Thymus (tissue), 11 donors: ENCODE data around the gene TBCK. TPM values are rescaled to one million over a fixed set of nuclear protein-coding genes. Genes with fewer than 3 reads are reported as not detected.

ENCODE experiments used
- DNase-seq, 9 donors: peaks; one replicate each; pipeline ENCODE4 v3.0.0-alpha.2; 2013; ENCODE audit warnings: low spot score in 9 of 9, low read depth in 6 of 9, missing footprints in 1 of 9
- H3K27ac ChIP-seq, 2 donors: one replicate each; pipeline ENCODE4 v1.5.1; 2013; ENCODE audit warnings: control low read depth in 1 of 2, low read depth in 1 of 2, low read length in 1 of 2, mild to moderate bottlenecking in 1 of 2, moderate library complexity in 1 of 2
- H3K27me3 ChIP-seq, 2 donors: one replicate each; pipeline ENCODE4 v1.5.1; 2013; ENCODE audit warnings: low read length in 1 of 2; ENCODE audit not compliant: control insufficient read depth in 2 of 2, insufficient read depth in 1 of 2
- H3K36me3 ChIP-seq, 2 donors: one replicate each; pipeline ENCODE4 v1.5.1; 2013; ENCODE audit warnings: low read length in 1 of 2, mild to moderate bottlenecking in 1 of 2, moderate library complexity in 1 of 2; ENCODE audit not compliant: control insufficient read depth in 2 of 2, insufficient read depth in 2 of 2
- H3K4me1 ChIP-seq, 2 donors: one replicate each; pipeline ENCODE4 v1.5.1; 2013; ENCODE audit warnings: low read length in 2 of 2; ENCODE audit not compliant: control insufficient read depth in 2 of 2, insufficient read depth in 2 of 2
- H3K4me3 ChIP-seq, 2 donors: one replicate each; pipeline ENCODE4 v1.5.1; 2013; ENCODE audit warnings: low read length in 2 of 2, control low read depth in 1 of 2, mild to moderate bottlenecking in 1 of 2
- H3K9me3 ChIP-seq, 2 donors: one replicate each; pipeline ENCODE4 v1.5.1; 2013; ENCODE audit warnings: low read length in 1 of 2, mild to moderate bottlenecking in 1 of 2; ENCODE audit not compliant: control insufficient read depth in 2 of 2, insufficient read depth in 1 of 2
- WGBS: extraction: QIAGEN DNeasy Blood & Tissue Kit; methylation state at CpG from one replicate; pipeline ENCODE4 v1.1.7; 2013; 5-methylcytosine and 5-hydroxymethylcytosine counted together
- polyA plus RNA-seq: library from polyadenylated mRNA; stranded (reverse); fragments of 200-250 nt; gene quantifications from one replicate; pipeline ENCODE4 v1.2.3, GENCODE V29; 2013
- total RNA-seq: library from RNA; stranded (reverse); fragments of 120-200 nt; gene quantifications from one replicate; pipeline ENCODE4 v1.2.4, GENCODE V29; 2013
- donor health status: healthy.

The TBCK gene
- total and polyA plus RNA-seq, 2 donors, result 17.9 to 34.8 TPM

- Histone ChIP-seq H3K27ac (no peak overlapping the region), H3K27me3 (no peaks in the 10 kb centered on the region), H3K36me3 (peaks cover 6 to 11% of the 10 kb centered on the region in 2 donors), H3K4me3 (no peak overlapping the region), H3K9me3 (no peaks in the 10 kb centered on the region), H3K4me1 (no peaks in the 10 kb centered on the region)
- WGBS, result 90% methylated on average over 2 of the region's 2 CpGs
- no peak for DNase-seq
These were observed 236.4 kb downstream of the TBCK start for GRCh38 chr4:106079616-106080015.

GRCh38 chr4:106065018-106065417 lies 251.0 kb downstream of the TBCK start:
- H3K9me3 ChIP-seq, result no peaks in the 10 kb centered on the region
- WGBS, result 94% methylated on average over 1 of the region's 1 CpG
- no peak overlapping the region for H3K27ac ChIP-seq
- no peak for DNase-seq
- H3K4me1 ChIP-seq, result no peaks in the 10 kb centered on the region
- no peak overlapping the region for H3K4me3 ChIP-seq
- no peaks in the 10 kb centered on the region for H3K27me3 ChIP-seq
- H3K36me3 ChIP-seq, result no peaks in the 10 kb centered on the region

- DNase-seq, result no peak
- no peak overlapping the region for H3K27ac ChIP-seq
- WGBS, result 94% methylated on average over 3 of the region's 3 CpGs
- no peaks in the 10 kb centered on the region for H3K27me3 ChIP-seq
- H3K36me3 ChIP-seq, result no peaks in the 10 kb centered on the region
- no peaks in the 10 kb centered on the region for H3K4me1 ChIP-seq
- H3K9me3 ChIP-seq, result no peaks in the 10 kb centered on the region
- no peak overlapping the region for H3K4me3 ChIP-seq
These were observed 253.0 kb downstream of the TBCK start for GRCh38 chr4:106063009-106063408.

GRCh38 chr4:106062452-106062875 lies 253.5 kb downstream of the TBCK start:
- H3K36me3 ChIP-seq, result no peaks in the 10 kb centered on the region
- DNase-seq, result no peak
- no peak overlapping the region for H3K4me3 ChIP-seq
- H3K27me3 ChIP-seq, result no peaks in the 10 kb centered on the region
- 89% methylated on average over 1 of the region's 1 CpG for WGBS
- H3K27ac ChIP-seq, result no peak overlapping the region
- no peaks in the 10 kb centered on the region for H3K4me1 ChIP-seq
- H3K9me3 ChIP-seq, result no peaks in the 10 kb centered on the region

DNA sequence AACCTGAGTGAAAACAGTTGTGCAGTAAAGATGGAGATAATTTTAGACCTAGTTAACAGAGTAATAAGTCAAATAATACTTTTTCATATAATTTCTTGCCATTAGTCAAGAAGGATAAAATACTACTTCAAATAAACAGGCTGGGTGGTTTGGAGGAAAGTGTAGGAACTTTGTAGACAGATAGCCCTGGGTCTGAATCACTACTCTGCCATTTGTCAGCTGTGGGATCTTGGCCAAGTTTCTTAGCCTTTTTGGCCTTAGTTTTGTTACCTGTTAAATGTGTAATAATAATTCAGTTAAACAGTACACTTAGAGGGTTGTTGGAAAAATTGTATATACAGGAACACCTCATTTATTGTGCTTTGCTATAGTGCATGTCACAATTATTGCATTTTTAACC lies 257.1 kb downstream of the TBCK start:
- H3K36me3 ChIP-seq, result no peaks in the 10 kb centered on the region
- no peaks in the 10 kb centered on the region for H3K27me3 ChIP-seq
- no peaks in the 10 kb centered on the region for H3K9me3 ChIP-seq
- H3K4me3 ChIP-seq, result no peak overlapping the region
- DNase-seq, result no peak
- H3K4me1 ChIP-seq, result no peaks in the 10 kb centered on the region
- no peak overlapping the region for H3K27ac ChIP-seq

GRCh38 chr4:106056914-106057313 lies 259.1 kb downstream of the TBCK start:
- Histone ChIP-seq H3K9me3 (no peaks in the 10 kb centered on the region), H3K27me3 (no peaks in the 10 kb centered on the region), H3K27ac (no peak overlapping the region), H3K4me3 (no peak overlapping the region), H3K4me1 (no peaks in the 10 kb centered on the region), H3K36me3 (no peaks in the 10 kb centered on the region)
- no peak for DNase-seq

GRCh38 chr4:106051514-106051913 lies 264.5 kb downstream of the TBCK start:
- DNase-seq, result no peak
- WGBS, result 97% methylated on average over 1 of the region's 1 CpG

DNA sequence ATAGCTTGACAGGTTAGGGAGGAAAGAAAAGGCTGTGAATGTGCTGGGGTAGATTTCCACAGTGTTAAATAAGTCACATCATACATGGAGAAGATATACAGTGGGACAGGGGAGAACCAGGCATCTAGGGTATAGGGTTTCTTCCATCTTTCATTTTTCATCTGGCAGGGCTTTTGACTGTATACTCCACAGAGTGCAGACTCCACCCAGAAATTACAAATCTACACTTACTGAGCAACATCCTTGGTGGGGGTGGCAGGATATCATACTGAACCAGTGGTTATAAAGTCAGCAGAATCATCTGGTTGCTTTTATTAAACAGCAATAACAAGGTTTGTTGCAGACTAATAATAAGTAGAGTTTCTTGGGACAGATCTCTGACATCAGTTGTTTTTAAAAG lies 266.5 kb downstream of the TBCK start:
- H3K27me3 ChIP-seq, result no peaks in the 10 kb centered on the region
- no peak overlapping the region for H3K4me3 ChIP-seq
- no peaks in the 10 kb centered on the region for H3K9me3 ChIP-seq
- H3K4me1 ChIP-seq, result no peaks in the 10 kb centered on the region
- no peak overlapping the region for H3K27ac ChIP-seq
- H3K36me3 ChIP-seq, result peaks cover 0 to 5% of the 10 kb centered on the region in 2 donors
- DNase-seq, result no peak

More at GRCh38 chr4:106051514-106051913, 264.5 kb downstream of the TBCK start:
- Histone ChIP-seq H3K27ac (no peak overlapping the region), H3K4me1 (no peaks in the 10 kb centered on the region), H3K36me3 (no peaks in the 10 kb centered on the region), H3K9me3 (no peaks in the 10 kb centered on the region), H3K27me3 (no peaks in the 10 kb centered on the region), H3K4me3 (no peak overlapping the region)

DNA sequence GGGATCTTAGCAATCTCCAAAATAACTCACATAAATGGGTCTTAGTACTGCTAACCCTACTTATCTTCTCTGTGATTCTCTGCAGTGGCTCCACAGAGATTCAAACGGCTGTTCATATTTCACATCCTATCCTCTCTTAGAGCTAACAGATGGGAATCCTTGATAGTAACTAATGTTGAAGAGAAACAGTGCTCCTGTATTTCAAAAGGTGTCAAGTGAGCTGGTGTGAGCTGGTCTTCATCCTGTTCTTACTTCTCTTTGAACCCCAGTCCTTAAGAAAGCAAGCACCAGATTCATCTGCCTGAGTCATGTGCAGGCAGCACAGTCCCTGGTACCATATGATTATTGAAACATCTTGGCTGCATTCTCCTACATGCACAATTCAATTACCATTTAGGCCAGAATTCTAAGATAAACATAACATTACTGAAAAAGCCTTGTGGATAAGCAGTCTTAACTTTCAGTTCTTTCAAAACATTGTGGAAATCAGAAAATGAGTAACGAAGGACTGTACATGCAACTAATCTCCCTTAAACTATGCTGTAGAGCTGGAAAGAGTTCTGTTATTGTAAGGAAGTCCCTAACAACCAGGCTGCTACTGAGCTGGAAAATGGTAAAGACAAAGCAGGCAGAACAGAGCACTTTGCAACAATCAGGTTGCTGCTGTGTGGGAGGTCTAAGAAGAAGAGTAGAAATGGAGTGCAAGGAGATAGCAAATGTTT lies 267.6 kb downstream of the TBCK start:
- H3K9me3 ChIP-seq, result no peaks in the 10 kb centered on the region
- H3K36me3 ChIP-seq, result peaks cover 0 to 5% of the 10 kb centered on the region in 2 donors
- no peaks in the 10 kb centered on the region for H3K4me1 ChIP-seq
- H3K4me3 ChIP-seq, result no peak overlapping the region
- no peaks in the 10 kb centered on the region for H3K27me3 ChIP-seq
- WGBS, result 95% methylated on average over 2 of the region's 2 CpGs
- H3K27ac ChIP-seq, result no peak overlapping the region
- DNase-seq, result no peak
